ENCODE measurements around the gene ACOX1. TPM values are rescaled to one million over a fixed set of nuclear protein-coding genes. Genes with fewer than 3 reads are reported as not detected.

The ACOX1 gene
- total RNA-seq, 1 experiment from 2014 or later: 17.6 TPM

- no peak for DNase-seq (ENCODE audit: low read depth)
These were observed 41.3 kb downstream of the ACOX1 start for GRCh38 chr17:75937652-75938051.

GRCh38 chr17:75933808-75934207 is 45.2 kb downstream of the ACOX1 start:
- DNase-seq (ENCODE audit: low read depth): no peak

GRCh38 chr17:75932852-75933251 is 46.1 kb downstream of the ACOX1 start:
- no peak for DNase-seq (ENCODE audit: low read depth)

- no peak for DNase-seq (ENCODE audit: low read depth)
These were observed 47.9 kb downstream of the ACOX1 start for GRCh38 chr17:75931062-75931461.

- DNase-seq (ENCODE audit: low read depth): no peak
These were observed 51.6 kb downstream of the ACOX1 start for GRCh38 chr17:75927286-75927922.

- no peak for DNase-seq (ENCODE audit: low read depth)
These were observed 52.5 kb downstream of the ACOX1 start for GRCh38 chr17:75926456-75926855.

GRCh38 chr17:75925912-75926311 is 53.1 kb downstream of the ACOX1 start:
- DNase-seq (ENCODE audit: low read depth): no peak

GRCh38 chr17:75925103-75925502 is 53.9 kb downstream of the ACOX1 start:
- no peak for DNase-seq (ENCODE audit: low read depth)

- DNase-seq (ENCODE audit: low read depth): no peak
These were observed 55.7 kb downstream of the ACOX1 start for GRCh38 chr17:75922963-75923874.

GRCh38 chr17:75922173-75922961 is 56.6 kb downstream of the ACOX1 start:
- no peak for DNase-seq (ENCODE audit: low read depth)

- no peak for DNase-seq (ENCODE audit: low read depth)
These were observed 57.4 kb downstream of the ACOX1 start for GRCh38 chr17:75921596-75921995.

- DNase-seq (ENCODE audit: low read depth): no peak
These were observed 58.9 kb downstream of the ACOX1 start for GRCh38 chr17:75920045-75920560.

GRCh38 chr17:75919611-75920010 is 59.4 kb downstream of the ACOX1 start:
- DNase-seq (ENCODE audit: low read depth): no peak

GRCh38 chr17:75917917-75918445 is 61.0 kb downstream of the ACOX1 start:
- no peak for DNase-seq (ENCODE audit: low read depth)

GRCh38 chr17:75917141-75917916 is 61.6 kb downstream of the ACOX1 start:
- DNase-seq (ENCODE audit: low read depth): no peak

- no peak for DNase-seq (ENCODE audit: low read depth)
These were observed 63.7 kb downstream of the ACOX1 start for GRCh38 chr17:75915268-75915667.

GRCh38 chr17:75914643-75915267 is 64.2 kb downstream of the ACOX1 start:
- DNase-seq (ENCODE audit: low read depth): no peak

GRCh38 chr17:75913537-75914210 is 65.3 kb downstream of the ACOX1 start:
- no peak for DNase-seq (ENCODE audit: low read depth)

- DNase-seq (ENCODE audit: low read depth): no peak
These were observed 68.3 kb downstream of the ACOX1 start for GRCh38 chr17:75910699-75911098.

Measured in HT1080 (cell line).